HCT116 (cell line): ENCODE data around the gene MRS2. TPM values are rescaled to one million over a fixed set of nuclear protein-coding genes. Genes with fewer than 3 reads are reported as not detected.

Experiments used
- ATAC-seq: fragments of 200-7000 bp; cut with Tn5 transposase; 2 replicates; pipeline ENCODE4 v1.9.1; 2020; ENCODE audit warnings: mild to moderate bottlenecking, moderate library complexity
- BruUV-seq: library from RNA; stranded (reverse); fragments of 400-500 nt; replicated peaks from 2 replicates; lab custom pipeline; 2021; lab: Mats Ljungman, UMichigan
- CTCF ChIA-PET: fragments of 300-600 bp; sonication (Branson Sonifier 250); formaldehyde crosslinking; loops from one replicate; lab custom pipeline; 2021; ENCODE audit warnings: antibody characterized with exemption; lab: Charles Lee
- POLR2A ChIA-PET: fragments of 300-600, 350-600 bp; sonication (Branson Sonifier 250); formaldehyde crosslinking; loops from one replicate; lab custom pipeline; 2021; ENCODE audit warnings: antibody characterized with exemption; lab: Charles Lee
- RAD21 ChIA-PET, 2 experiments: fragments of 300-600 bp; sonication (Branson Sonifier 250); formaldehyde crosslinking; loops; one replicate each; lab custom pipeline; 2023; ENCODE audit warnings: low total read pairs in 2 of 2; ENCODE audit not compliant: uncharacterized antibody in 2 of 2, unreplicated experiment in 2 of 2, low non-redundant PET in 1 of 2; lab: Charles Lee
- DNase-seq: peaks from one replicate; pipeline ENCODE4 v3.0.0-alpha.2; 2010; ENCODE audit warnings: low read depth, low spot score
- H2AFZ ChIP-seq: fragments of 200-600 bp; shearing (Covaris generic), sonication (generic); 2 replicates; pipeline ENCODE4 v1.6.1; 2017; ENCODE audit warnings: low read depth, mixed run types, mixed read lengths, antibody characterized with exemption, low read length; ENCODE audit not compliant: poor library complexity, severe bottlenecking
- H3K27ac ChIP-seq: 2 replicates; pipeline ENCODE4 v1.5.1; 2012; ENCODE audit warnings: low read depth, low read length
- H3K27me3 ChIP-seq: fragments of 200-600 bp; sonication (generic); 2 replicates; pipeline ENCODE4 v1.6.1; 2016; ENCODE audit warnings: mixed run types, low read length, mixed read lengths; ENCODE audit not compliant: insufficient read depth
- H3K36me3 ChIP-seq, 2 experiments: fragments of 200-500 bp in 1 of 2; fragments of 200-600 bp in 1 of 2; sonication (Bioruptor generic) in 1 of 2; sonication (generic) in 1 of 2; 2 replicates each; pipeline versions ENCODE4 v1.5.1 to v1.6.1; 2014 to 2016; ENCODE audit warnings: low read length in 2 of 2, inconsistent platforms in 1 of 2, mixed read lengths in 1 of 2, mixed run types in 1 of 2; ENCODE audit not compliant: insufficient read depth in 2 of 2, control insufficient read depth in 1 of 2
- H3K4me1 ChIP-seq, 2 experiments: fragments of 200-600 bp in 1 of 2; sonication (generic) in 1 of 2; 2 replicates each; pipeline versions ENCODE4 v1.5.1 to v1.6.1; 2012 to 2017; ENCODE audit warnings: low read length in 2 of 2, inconsistent platforms in 1 of 2, mild to moderate bottlenecking in 1 of 2, mixed read lengths in 1 of 2, mixed run types in 1 of 2, moderate library complexity in 1 of 2; ENCODE audit not compliant: insufficient read depth in 2 of 2, control insufficient read depth in 1 of 2
- H3K4me2 ChIP-seq: fragments of 200-600 bp; sonication (generic); 2 replicates; pipeline ENCODE4 v1.6.1; 2017; ENCODE audit warnings: mixed run types, low read length, mixed read lengths
- H3K4me3 ChIP-seq, 2 experiments: fragments of 200-600 bp in 1 of 2; sonication (generic) in 1 of 2; replicated peaks in 1 of 2; 2 replicates each; pipeline ENCODE4 v1.5.1; 2011 to 2016; ENCODE audit warnings: low read length in 2 of 2, control low read depth in 1 of 2, low read depth in 1 of 2, mild to moderate bottlenecking in 1 of 2, mixed read lengths in 1 of 2, mixed run types in 1 of 2
- H3K79me2 ChIP-seq: fragments of 200-600 bp; sonication (generic); 2 replicates; pipeline ENCODE4 v1.6.1; 2017; ENCODE audit warnings: mild to moderate bottlenecking, mixed run types, low read length, moderate library complexity, mixed read lengths; ENCODE audit not compliant: insufficient read depth
- H3K9ac ChIP-seq: fragments of 200-600 bp; sonication (generic); 2 replicates; pipeline ENCODE4 v1.6.1; 2016; ENCODE audit warnings: low read length, mixed read lengths
- H3K9me2 ChIP-seq: fragments of 200-600 bp; sonication (generic), shearing (Covaris generic); 2 replicates; pipeline ENCODE4 v1.6.1; 2017; ENCODE audit warnings: mixed run types, mild to moderate bottlenecking, moderate library complexity; ENCODE audit not compliant: insufficient read depth
- H3K9me3 ChIP-seq, 2 experiments: fragments of 200-500 bp in 1 of 2; fragments of 200-600 bp in 1 of 2; sonication (Bioruptor generic) in 1 of 2; sonication (generic) in 1 of 2; 2 replicates each; pipeline ENCODE4 v1.6.1; 2014 to 2017; ENCODE audit warnings: low read length in 2 of 2, mixed read lengths in 2 of 2, inconsistent platforms in 1 of 2, low read depth in 1 of 2, mild to moderate bottlenecking in 1 of 2, mixed run types in 1 of 2, moderate library complexity in 1 of 2; ENCODE audit not compliant: control insufficient read depth in 1 of 2, insufficient read depth in 1 of 2
- H4K20me1 ChIP-seq: fragments of 200-600 bp; sonication (generic), shearing (Covaris generic); 2 replicates; pipeline ENCODE4 v1.6.1; 2017; ENCODE audit warnings: mixed run types, mild to moderate bottlenecking, moderate library complexity; ENCODE audit not compliant: insufficient read depth
- CEBPB ChIP-seq: IDR thresholded peaks from 2 replicates; pipeline ENCODE4 v1.6.1; 2012; ENCODE audit warnings: low read depth
- EZH2 ChIP-seq: fragments of 200-600 bp; sonication (generic); IDR thresholded peaks from 2 replicates; pipeline ENCODE4 v1.6.1; 2017; ENCODE audit warnings: antibody characterized with exemption, mixed run types
- EZH2phosphoT487 ChIP-seq: fragments of 200-600 bp; IDR thresholded peaks from 2 replicates; pipeline ENCODE4 v1.6.1; 2018; ENCODE audit warnings: antibody characterized with exemption, borderline replicate concordance
- FOSL1 ChIP-seq: IDR thresholded peaks from 2 replicates; pipeline ENCODE4 v1.6.1; 2012; ENCODE audit warnings: low read depth
- POLR2A ChIP-seq: IDR thresholded peaks from 2 replicates; pipeline ENCODE4 v1.7.0; 2011; ENCODE audit warnings: borderline replicate concordance; ENCODE audit not compliant: insufficient read depth, insufficient read length; ENCODE audit errors: extremely low read depth
- SP1 ChIP-seq: IDR thresholded peaks from 2 replicates; pipeline ENCODE4 v1.6.1; 2012; ENCODE audit warnings: low read depth
- TCF7L2 ChIP-seq: IDR thresholded peaks from 2 replicates; pipeline ENCODE4 v1.7.0; 2011; ENCODE audit warnings: borderline replicate concordance, inconsistent platforms; ENCODE audit not compliant: insufficient read depth, insufficient read length; ENCODE audit errors: extremely low read depth
- YY1 ChIP-seq: IDR thresholded peaks from 2 replicates; pipeline ENCODE4 v1.6.1; 2011; ENCODE audit warnings: low read length, low read depth, moderate library complexity, mild to moderate bottlenecking; ENCODE audit not compliant: insufficient replicate concordance; ENCODE audit errors: extremely low read depth
- ZBTB33 ChIP-seq: IDR thresholded peaks from 2 replicates; pipeline ENCODE4 v1.6.1; 2011; ENCODE audit warnings: mild to moderate bottlenecking, low read length, moderate library complexity; ENCODE audit not compliant: insufficient replicate concordance; ENCODE audit errors: extremely low read depth
- intact Hi-C: fragments of 100-400 bp; cut with micrococcal nuclease; formaldehyde crosslinking; loops from 2 replicates; pipeline ENCODE4 v1.10.0; 2022
- total RNA-seq: library from RNA; stranded (reverse); gene quantifications from one replicate; pipeline ENCODE4 v1.2.1, GENCODE V29; 2021; ENCODE audit not compliant: unreplicated experiment
- TF ChIP-seq, protein P1 (sequence below): IDR thresholded peaks from 2 replicates; pipeline ENCODE4 v1.6.1; 2012
- TF ChIP-seq, protein P2 (sequence below): IDR thresholded peaks from 2 replicates; pipeline ENCODE4 v1.6.1; 2012; ENCODE audit warnings: low read depth

MRS2 gene
- total RNA-seq, 1 experiment from 2014 or later, result 39.9 TPM

- BruUV-seq, result no TSS peak
- H3K4me1 ChIP-seq, result peaks cover 0 to 7% of the 10 kb centered on the region in 2 experiments; a peak in 2 of 4 replicates
- POLR2A ChIA-PET, result no interaction called here
- ATAC-seq (no peak), DNase-seq (no peak)
- no peak overlapping the region for H3K4me2 ChIP-seq
- no peak overlapping the region for H3K4me3 ChIP-seq
- no peak overlapping the region for H3K9ac ChIP-seq
- TF ChIP-seq, protein P1, sequence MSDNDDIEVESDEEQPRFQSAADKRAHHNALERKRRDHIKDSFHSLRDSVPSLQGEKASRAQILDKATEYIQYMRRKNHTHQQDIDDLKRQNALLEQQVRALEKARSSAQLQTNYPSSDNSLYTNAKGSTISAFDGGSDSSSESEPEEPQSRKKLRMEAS, result no peak
- no peak for TF ChIP-seq FOSL1
- no peak for TF ChIP-seq ZBTB33
- no peak for TF ChIP-seq SP1
- no peak for TF ChIP-seq TCF7L2
- TF ChIP-seq, protein P2, sequence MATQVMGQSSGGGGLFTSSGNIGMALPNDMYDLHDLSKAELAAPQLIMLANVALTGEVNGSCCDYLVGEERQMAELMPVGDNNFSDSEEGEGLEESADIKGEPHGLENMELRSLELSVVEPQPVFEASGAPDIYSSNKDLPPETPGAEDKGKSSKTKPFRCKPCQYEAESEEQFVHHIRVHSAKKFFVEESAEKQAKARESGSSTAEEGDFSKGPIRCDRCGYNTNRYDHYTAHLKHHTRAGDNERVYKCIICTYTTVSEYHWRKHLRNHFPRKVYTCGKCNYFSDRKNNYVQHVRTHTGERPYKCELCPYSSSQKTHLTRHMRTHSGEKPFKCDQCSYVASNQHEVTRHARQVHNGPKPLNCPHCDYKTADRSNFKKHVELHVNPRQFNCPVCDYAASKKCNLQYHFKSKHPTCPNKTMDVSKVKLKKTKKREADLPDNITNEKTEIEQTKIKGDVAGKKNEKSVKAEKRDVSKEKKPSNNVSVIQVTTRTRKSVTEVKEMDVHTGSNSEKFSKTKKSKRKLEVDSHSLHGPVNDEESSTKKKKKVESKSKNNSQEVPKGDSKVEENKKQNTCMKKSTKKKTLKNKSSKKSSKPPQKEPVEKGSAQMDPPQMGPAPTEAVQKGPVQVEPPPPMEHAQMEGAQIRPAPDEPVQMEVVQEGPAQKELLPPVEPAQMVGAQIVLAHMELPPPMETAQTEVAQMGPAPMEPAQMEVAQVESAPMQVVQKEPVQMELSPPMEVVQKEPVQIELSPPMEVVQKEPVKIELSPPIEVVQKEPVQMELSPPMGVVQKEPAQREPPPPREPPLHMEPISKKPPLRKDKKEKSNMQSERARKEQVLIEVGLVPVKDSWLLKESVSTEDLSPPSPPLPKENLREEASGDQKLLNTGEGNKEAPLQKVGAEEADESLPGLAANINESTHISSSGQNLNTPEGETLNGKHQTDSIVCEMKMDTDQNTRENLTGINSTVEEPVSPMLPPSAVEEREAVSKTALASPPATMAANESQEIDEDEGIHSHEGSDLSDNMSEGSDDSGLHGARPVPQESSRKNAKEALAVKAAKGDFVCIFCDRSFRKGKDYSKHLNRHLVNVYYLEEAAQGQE, result no peak
- TF ChIP-seq EZH2, result no peak
- no peak for TF ChIP-seq POLR2A
- TF ChIP-seq EZH2phosphoT487, result no peak
- no peak for TF ChIP-seq CEBPB
- TF ChIP-seq YY1, result no peak
- no peaks in the 10 kb centered on the region for H3K9me3 ChIP-seq
- H2AFZ ChIP-seq, result no peak overlapping the region
- no peaks in the 10 kb centered on the region for H4K20me1 ChIP-seq
- intact Hi-C loops, result loop anchor here (5.0 kb wide), 1 partner anchor 335 kb away; no protein-coding TSS in a partner anchor
- RAD21 ChIA-PET, result no interaction called here
- CTCF ChIA-PET, result no interaction called here
- no peak overlapping the region for H3K27ac ChIP-seq
- H3K27me3 ChIP-seq, result no peaks in the 10 kb centered on the region
- no peaks in the 10 kb centered on the region for H3K36me3 ChIP-seq
- H3K9me2 ChIP-seq, result no peaks in the 10 kb centered on the region
- H3K79me2 ChIP-seq, result no peaks in the 10 kb centered on the region
Measured at GRCh38 chr6:24432611-24433010, 29.9 kb downstream of the MRS2 start.
